Activated CD4-positive, alpha-beta T cell treated with anti-CD3 and anti-CD28 coated beads, Interleukin-2, amount 50 U/mL, for 24 hours (primary cell): Measurements from ENCODE around the gene PRDX3.
A peak's percentile ranks its signal among the peaks of the same experiment; 100 is the strongest.
"Not testable (repeated sequence)": the region's sequence is repeated elsewhere in the genome, so short reads cannot be mapped to it uniquely, and the experiment has no call there.

Experiments used
- DNase-seq, 2 donors: peaks; one replicate each; pipeline ENCODE4 v3.0.0-alpha.2; 2020; ENCODE audit warnings: low read depth in 1 of 2, low spot score in 1 of 2

The PRDX3 gene

GRCh38 chr10:119165171-119166117, 13.2 kb downstream of the PRDX3 start, which contains the start of gene SFXN4:
Gene SFXN4 (minus strand): TSS chr10:119165714. CDS start chr10:119165647, 67 bp downstream.
- DNase-seq, result peak; percentile 63 to 65

GRCh38 chr10:119162452-119163092, 16.0 kb downstream of the PRDX3 start:
- no peak for DNase-seq

- DNase-seq, result no peak
These were observed 16.7 kb downstream of the PRDX3 start for GRCh38 chr10:119161680-119162451.

GRCh38 chr10:119159332-119159731, 19.3 kb downstream of the PRDX3 start:
- no peak for DNase-seq

DNA sequence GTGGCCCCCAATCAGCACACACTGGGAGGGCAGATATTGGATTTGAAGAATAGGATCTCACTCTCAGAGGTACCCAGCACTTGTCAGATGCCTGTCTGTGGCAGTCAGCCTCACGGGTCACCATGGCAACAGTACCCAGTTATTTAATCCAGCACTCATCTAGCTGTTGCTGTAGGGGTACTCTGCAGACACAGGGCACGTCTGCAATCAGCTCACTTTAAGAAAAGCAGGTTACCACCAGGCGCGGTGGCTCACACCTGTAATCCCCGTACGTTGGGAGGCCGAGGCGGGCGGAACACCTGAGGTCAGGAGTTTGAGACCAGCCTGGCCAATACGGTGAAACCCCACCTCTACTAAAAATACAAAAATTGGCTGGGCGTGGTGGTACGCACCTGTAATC, 25.0 kb downstream of the PRDX3 start:
- DNase-seq, result no peak

GRCh38 chr10:119153041-119153440, 25.6 kb downstream of the PRDX3 start:
- DNase-seq, result no peak

DNA sequence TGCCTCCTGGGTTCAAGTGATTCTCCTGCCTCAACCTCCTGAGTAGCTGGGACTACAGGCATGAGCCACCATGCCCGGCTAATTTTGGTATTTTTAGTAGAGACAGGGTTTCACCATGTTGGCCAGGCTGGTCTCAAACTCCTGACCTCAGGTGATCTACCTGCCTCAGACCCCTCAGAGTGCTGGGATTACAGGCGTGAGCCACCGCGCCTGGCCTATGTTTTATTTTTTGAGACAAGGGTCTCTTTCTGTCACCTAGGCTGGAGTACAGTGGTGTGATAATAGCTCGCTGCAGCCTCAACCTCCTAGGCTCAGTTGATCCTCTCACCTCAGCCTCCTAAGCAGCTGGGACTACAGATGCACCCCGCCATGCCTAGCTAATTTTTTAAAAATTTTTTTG, 27.0 kb downstream of the PRDX3 start:
- not testable (repeated sequence) for DNase-seq

DNA sequence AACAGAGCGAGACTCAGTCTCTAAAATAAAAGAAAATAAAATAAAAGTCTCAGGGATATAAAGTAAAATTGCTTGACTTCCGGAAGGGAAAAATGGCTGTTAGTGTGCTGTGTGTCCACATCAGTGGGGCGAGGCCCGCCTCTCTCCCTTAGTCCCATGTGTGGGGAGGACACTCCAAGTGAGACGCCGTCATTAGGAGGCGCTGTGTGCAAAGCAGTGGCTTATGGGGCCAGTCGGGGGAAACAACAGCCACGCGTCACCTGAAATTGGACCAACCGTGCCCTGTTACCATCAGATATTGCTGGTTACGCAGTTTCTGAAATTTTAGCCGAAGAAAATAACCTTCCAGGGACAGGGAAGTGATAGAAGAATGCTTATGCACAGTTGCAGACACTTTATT, 28.9 kb downstream of the PRDX3 start:
- no peak for DNase-seq

GRCh38 chr10:119149157-119149556, 29.5 kb downstream of the PRDX3 start:
- no peak for DNase-seq

- no peak for DNase-seq
These were observed 35.0 kb downstream of the PRDX3 start for GRCh38 chr10:119143657-119144056.

GRCh38 chr10:119140603-119141245, 37.9 kb downstream of the PRDX3 start:
- DNase-seq, result no peak

- peak in 1 of 2 donors; percentile 9 for DNase-seq
These were observed 39.0 kb downstream of the PRDX3 start for GRCh38 chr10:119139464-119140067.

- no peak for DNase-seq
These were observed 40.0 kb downstream of the PRDX3 start for GRCh38 chr10:119138346-119139306.

DNA sequence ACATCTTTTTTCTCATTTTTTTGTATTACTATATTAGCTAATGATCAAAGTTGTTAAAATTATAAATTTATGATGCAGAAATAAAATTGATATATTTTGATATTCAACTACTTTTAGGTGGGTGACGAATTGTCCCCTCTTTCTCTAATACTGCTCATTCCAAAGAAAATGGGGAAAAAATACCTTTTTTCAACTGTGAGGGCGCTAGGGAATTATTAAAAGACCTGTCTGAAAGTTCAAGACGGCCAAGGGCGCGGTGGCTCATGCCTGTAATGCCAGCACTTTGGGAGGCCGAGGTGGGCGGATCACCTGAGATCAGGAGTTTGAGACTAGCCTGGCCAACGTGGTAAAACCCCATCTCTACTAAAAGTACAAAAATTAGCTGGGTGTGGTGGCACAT, 40.7 kb downstream of the PRDX3 start:
- DNase-seq, result not testable (repeated sequence)

- no peak for DNase-seq
These were observed 42.5 kb downstream of the PRDX3 start for GRCh38 chr10:119136084-119136483.

GRCh38 chr10:119135513-119135881, 43.1 kb downstream of the PRDX3 start:
- DNase-seq, result no peak

DNA sequence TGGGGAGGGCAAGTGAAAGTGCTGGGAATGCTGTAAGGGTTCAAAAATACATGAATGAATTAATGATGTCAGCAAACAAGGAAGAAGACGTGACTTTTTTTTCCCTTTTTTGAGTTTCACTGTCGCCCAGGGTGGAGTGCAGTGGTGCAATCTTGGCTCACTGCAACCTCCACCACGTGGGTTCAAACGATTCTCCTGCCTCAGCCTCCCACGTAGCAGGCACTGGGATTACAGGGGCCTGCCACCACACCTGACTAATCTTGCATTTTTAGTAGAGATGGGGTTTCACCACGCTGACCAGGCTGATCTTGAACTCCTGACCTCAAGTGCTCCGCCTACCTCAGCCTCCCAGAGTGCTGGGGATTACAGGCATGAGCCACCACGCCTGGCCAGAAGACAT, 44.7 kb downstream of the PRDX3 start:
- DNase-seq, result no peak

DNA sequence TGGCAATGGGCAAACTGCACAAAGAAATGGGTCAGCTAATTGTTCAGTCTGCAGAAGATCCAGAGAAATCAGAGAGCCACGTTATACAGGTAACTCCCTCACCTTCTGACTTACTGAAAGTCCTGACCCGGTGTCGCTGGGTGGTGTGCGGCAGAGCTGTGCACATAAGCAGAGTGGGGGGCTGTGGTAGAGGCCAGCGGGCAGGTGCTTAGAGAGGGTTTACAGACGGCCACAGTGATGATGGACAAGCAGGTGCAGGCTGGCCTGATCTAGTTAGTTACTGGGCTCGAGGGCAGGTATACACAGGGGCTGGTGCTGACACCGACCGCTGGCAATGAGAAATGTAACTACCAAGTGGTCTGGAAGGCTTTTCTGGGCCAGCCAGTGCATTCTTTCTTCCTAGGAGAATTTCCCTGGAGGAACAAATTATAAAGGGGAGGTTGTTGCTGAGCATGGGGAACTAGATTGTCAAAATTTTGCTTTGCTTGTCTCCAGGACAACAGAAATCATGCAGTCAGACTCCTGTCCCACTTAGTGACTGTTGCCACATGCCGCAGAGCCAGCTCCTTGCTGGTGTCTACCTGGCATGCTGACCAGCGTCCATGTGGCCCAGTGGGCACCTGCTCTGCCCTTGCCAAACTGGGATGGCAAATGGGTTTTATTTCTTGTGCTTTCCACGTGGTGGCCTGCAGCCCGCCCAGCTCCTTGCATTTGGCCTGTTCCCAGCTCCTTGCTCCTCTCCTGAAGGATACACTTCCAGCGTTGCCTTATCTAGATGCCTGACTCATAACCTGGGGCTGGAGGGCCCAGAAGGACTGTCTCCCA, 45.9 kb downstream of the PRDX3 start:
- DNase-seq, result no peak
